Measurements from ENCODE around the gene ZNF80. TPM values are rescaled to one million over a fixed set of nuclear protein-coding genes. Genes with fewer than 3 reads are reported as not detected.

ZNF80 gene
- polyA plus RNA-seq, 1 donor (not counting 4 experiments of a cell fraction or from before 2014, with no cell fraction given), result not detected

GRCh38 chr3:114219741-114220140 is 17.6 kb downstream of the ZNF80 start:
- no peaks in the 10 kb centered on the region for H3K4me1 ChIP-seq (ENCODE audit: control insufficient read depth, extremely low read depth, insufficient read depth, low read length)
- no peaks in the 10 kb centered on the region for H3K79me2 ChIP-seq (ENCODE audit: control insufficient read depth, insufficient read depth, low read length)
- H3K9me3 ChIP-seq (ENCODE audit: control insufficient read depth, low read depth, low read length), result no peaks in the 10 kb centered on the region
- DNase-seq (ENCODE audit: low read depth, low spot score) (no peak), FAIRE-seq (no peak)
- dilution Hi-C loops (cut with MboI; ENCODE audit: extremely low pct_ligation_motif_present, low sequenced_read_pairs), result no loop called here
- TF ChIP-seq CTCF (optimal IDR thresholded peaks at IDR 0.05 in 1 of 3, IDR thresholded peaks at IDR 0.05 in 1 of 3, conservative IDR thresholded peaks at IDR 0.05 in 1 of 3; ENCODE audit: extremely low read depth in 1 of 3, insufficient read depth in 2 of 3, low read length in 3 of 3) (no peak), EZH2 (IDR thresholded peaks at IDR 0.05; ENCODE audit: low read length) (no peak)
- no peak overlapping the region for H3K9ac ChIP-seq (ENCODE audit: control insufficient read depth, extremely low read depth, insufficient read depth, low read length)
- no peak overlapping the region for H3K4me3 ChIP-seq (ENCODE audit: control insufficient read depth in 2 of 3, extremely low read depth in 1 of 3, insufficient read depth in 2 of 3, low read depth in 1 of 3, low read length in 3 of 3)
- H2AFZ ChIP-seq (ENCODE audit: control insufficient read depth, low read length), result no peak overlapping the region
- no peak overlapping the region for H3K4me2 ChIP-seq (ENCODE audit: control insufficient read depth, extremely low read depth, insufficient read depth, low read depth, low read length)
- H4K20me1 ChIP-seq (ENCODE audit: control insufficient read depth, extremely low read depth, insufficient read depth, low read length), result no peaks in the 10 kb centered on the region
- no peaks in the 10 kb centered on the region for H3K36me3 ChIP-seq (ENCODE audit: control insufficient read depth in 2 of 2, extremely low read depth in 1 of 2, insufficient read depth in 2 of 2, low read length in 2 of 2)
- H3K27ac ChIP-seq (ENCODE audit: control insufficient read depth, insufficient read depth, low read length), result no peak overlapping the region
- no peaks in the 10 kb centered on the region for H3K9me1 ChIP-seq (ENCODE audit: control insufficient read depth, extremely low read depth, insufficient read depth, low read length)
- no peaks in the 10 kb centered on the region for H3K27me3 ChIP-seq (ENCODE audit: control insufficient read depth, extremely low read depth, insufficient read depth, low read length)

- Histone ChIP-seq H3K4me1 (ENCODE audit: control insufficient read depth, extremely low read depth, insufficient read depth, low read length) (no peaks in the 10 kb centered on the region), H3K36me3 (ENCODE audit: control insufficient read depth in 2 of 2, extremely low read depth in 1 of 2, insufficient read depth in 2 of 2, low read length in 2 of 2) (no peaks in the 10 kb centered on the region), H3K27ac (ENCODE audit: control insufficient read depth, insufficient read depth, low read length) (no peak overlapping the region), H3K4me3 (ENCODE audit: control insufficient read depth in 2 of 3, extremely low read depth in 1 of 3, insufficient read depth in 2 of 3, low read depth in 1 of 3, low read length in 3 of 3) (no peak overlapping the region), H3K9me1 (ENCODE audit: control insufficient read depth, extremely low read depth, insufficient read depth, low read length) (no peaks in the 10 kb centered on the region), H3K4me2 (ENCODE audit: control insufficient read depth, extremely low read depth, insufficient read depth, low read depth, low read length) (no peak overlapping the region), H2AFZ (ENCODE audit: control insufficient read depth, low read length) (no peak overlapping the region), H4K20me1 (ENCODE audit: control insufficient read depth, extremely low read depth, insufficient read depth, low read length) (no peaks in the 10 kb centered on the region), H3K9ac (ENCODE audit: control insufficient read depth, extremely low read depth, insufficient read depth, low read length) (no peak overlapping the region), H3K27me3 (ENCODE audit: control insufficient read depth, extremely low read depth, insufficient read depth, low read length) (no peaks in the 10 kb centered on the region), H3K9me3 (ENCODE audit: control insufficient read depth, low read depth, low read length) (no peaks in the 10 kb centered on the region), H3K79me2 (ENCODE audit: control insufficient read depth, insufficient read depth, low read length) (no peaks in the 10 kb centered on the region)
- FAIRE-seq (no peak), DNase-seq (ENCODE audit: low read depth, low spot score) (no peak)
- TF ChIP-seq CTCF (optimal IDR thresholded peaks at IDR 0.05 in 1 of 3, IDR thresholded peaks at IDR 0.05 in 1 of 3, conservative IDR thresholded peaks at IDR 0.05 in 1 of 3; ENCODE audit: extremely low read depth in 1 of 3, insufficient read depth in 2 of 3, low read length in 3 of 3) (no peak), EZH2 (IDR thresholded peaks at IDR 0.05; ENCODE audit: low read length) (no peak)
- dilution Hi-C loops (cut with MboI; ENCODE audit: extremely low pct_ligation_motif_present, low sequenced_read_pairs), result no loop called here
Observed at GRCh38 chr3:114218578-114219185, 18.7 kb downstream of the ZNF80 start.

Measured in keratinocyte (primary cell).